ENCODE measurements around the gene CYSTM1.

Gene CYSTM1

GRCh38 chr5:140174465-140175366 is at the start of gene CYSTM1:
Gene CYSTM1 (plus strand): TSS chr5:140175188. CDS start chr5:140194466, 19,278 bp downstream.
- peak; percentile 88 for DNase-seq

GRCh38 chr5:140125637-140126036 is 49.4 kb upstream of the CYSTM1 start, which contains the start of gene IGIP:
Gene IGIP (plus strand): TSS chr5:140125937. CDS start chr5:140128477, 2,540 bp downstream.
- no peak for DNase-seq

- DNase-seq: no peak
Observed at GRCh38 chr5:140126315-140127012, 48.5 kb upstream of the CYSTM1 start.

- DNase-seq: no peak
Observed at GRCh38 chr5:140128376-140128775, 46.6 kb upstream of the CYSTM1 start.

- no peak for DNase-seq
Observed at GRCh38 chr5:140130949-140131733, 43.8 kb upstream of the CYSTM1 start.

- DNase-seq: no peak
Observed at GRCh38 chr5:140131967-140132409, 43.0 kb upstream of the CYSTM1 start.

- DNase-seq: no peak
Observed at GRCh38 chr5:140133514-140134167, 41.3 kb upstream of the CYSTM1 start.

- no peak for DNase-seq
Observed at GRCh38 chr5:140134277-140134935, 40.6 kb upstream of the CYSTM1 start.

- DNase-seq: no peak
Observed at GRCh38 chr5:140135127-140135526, 39.9 kb upstream of the CYSTM1 start.

GRCh38 chr5:140136624-140137023 is 38.4 kb upstream of the CYSTM1 start:
- no peak for DNase-seq

- DNase-seq: no peak
Observed at GRCh38 chr5:140140435-140140834, 34.6 kb upstream of the CYSTM1 start.

- DNase-seq: no peak
Observed at GRCh38 chr5:140141241-140141640, 33.7 kb upstream of the CYSTM1 start.

GRCh38 chr5:140142246-140142645 is 32.7 kb upstream of the CYSTM1 start:
- DNase-seq: no peak

- DNase-seq: no peak
Observed at GRCh38 chr5:140142856-140143255, 32.1 kb upstream of the CYSTM1 start.

GRCh38 chr5:140143521-140144258 is 31.3 kb upstream of the CYSTM1 start:
- no peak for DNase-seq

GRCh38 chr5:140145256-140145655 is 29.7 kb upstream of the CYSTM1 start:
- DNase-seq: no peak

GRCh38 chr5:140145818-140146522 is 29.0 kb upstream of the CYSTM1 start:
- no peak for DNase-seq

GRCh38 chr5:140146523-140146842 is 28.5 kb upstream of the CYSTM1 start:
- no peak for DNase-seq

GRCh38 chr5:140147460-140147859 is 27.5 kb upstream of the CYSTM1 start:
- DNase-seq: no peak

- DNase-seq: no peak
Observed at GRCh38 chr5:140148508-140148907, 26.5 kb upstream of the CYSTM1 start.

- no peak for DNase-seq
Observed at GRCh38 chr5:140150201-140150600, 24.8 kb upstream of the CYSTM1 start.
